Body of pancreas (tissue), 4 donors: ENCODE measurements around the gene RAP2B.

Experiments
- CTCF ChIP-seq, 7 experiments: fragments of 450-650 bp in 4 of 7; fragments of 200-600 bp in 3 of 7; sonication (generic) in 3 of 7; IDR thresholded peaks; one replicate each; pipeline ENCODE4 v1.5.1; 2016 to 2019; ENCODE audit warnings: antibody characterized with exemption in 7 of 7
- POLR2A ChIP-seq, 3 donors: fragments of 450-650 bp; IDR thresholded peaks; one replicate each; pipeline ENCODE4 v1.6.1; 2016; ENCODE audit warnings: antibody characterized with exemption in 3 of 3, mild to moderate bottlenecking in 2 of 3

GRCh38 chr3:153173758-153174516 is 11.9 kb downstream of the RAP2B start:
- no peak for TF ChIP-seq POLR2A (IDR thresholded peaks at IDR 0.05)
- TF ChIP-seq CTCF (IDR thresholded peaks at IDR 0.05) = no peak
